AG08396 (cell line): ENCODE results near the gene UGT1A1.
"Not testable (repeated sequence)": the region's sequence is repeated elsewhere in the genome, so short reads cannot be mapped to it uniquely, and the experiment has no call there.

Experiments used
- DNase-seq: peaks from one replicate; pipeline ENCODE4 v3.0.0; 2012; ENCODE audit warnings: low spot score, mixed read lengths

The UGT1A1 gene

DNA sequence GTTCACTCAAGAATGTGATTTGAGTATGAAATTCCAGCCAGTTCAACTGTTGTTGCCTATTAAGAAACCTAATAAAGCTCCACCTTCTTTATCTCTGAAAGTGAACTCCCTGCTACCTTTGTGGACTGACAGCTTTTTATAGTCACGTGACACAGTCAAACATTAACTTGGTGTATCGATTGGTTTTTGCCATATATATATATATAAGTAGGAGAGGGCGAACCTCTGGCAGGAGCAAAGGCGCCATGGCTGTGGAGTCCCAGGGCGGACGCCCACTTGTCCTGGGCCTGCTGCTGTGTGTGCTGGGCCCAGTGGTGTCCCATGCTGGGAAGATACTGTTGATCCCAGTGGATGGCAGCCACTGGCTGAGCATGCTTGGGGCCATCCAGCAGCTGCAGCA, at the start of gene UGT1A1:
TSS of gene UGT1A1 (plus strand) at position 228 of the 400 bp plus-strand sequence. CDS start at position 246, 18 bp downstream.
- DNase-seq = no peak

DNA sequence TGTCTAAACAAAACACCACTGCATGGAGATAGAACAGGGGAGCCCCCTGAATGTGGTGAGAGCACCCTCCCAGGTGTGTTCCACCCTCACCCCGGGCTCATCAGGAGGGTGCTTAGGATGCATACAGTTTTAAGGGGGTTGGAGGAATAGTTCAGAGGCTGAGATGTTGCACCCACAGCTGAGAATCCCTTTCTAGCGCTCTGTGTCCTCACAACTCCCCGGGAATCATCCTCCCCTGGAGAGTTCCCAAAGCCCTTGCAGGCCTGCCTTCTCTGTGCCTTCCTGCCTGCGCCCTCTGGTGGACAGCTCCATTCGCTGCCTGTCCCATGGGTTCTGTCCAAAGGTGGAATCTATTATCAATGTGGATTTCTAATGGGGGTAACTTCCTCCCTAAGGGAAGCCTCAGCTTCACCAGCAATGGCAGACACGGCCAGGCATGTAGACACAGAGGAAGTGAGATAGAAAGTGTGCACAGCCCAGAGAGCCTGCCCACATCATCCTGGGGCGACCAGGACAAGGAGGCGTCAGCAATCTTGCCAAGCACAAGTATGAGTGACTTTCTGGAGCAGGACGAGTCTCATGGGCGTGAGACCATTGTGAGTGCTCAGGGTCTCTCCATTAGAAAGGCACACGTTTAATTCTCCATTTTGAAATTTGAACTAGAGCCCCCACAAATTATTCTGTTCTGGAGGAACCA, 48.6 kb upstream of the UGT1A1 start:
- peak; percentile 79 for DNase-seq

DNA sequence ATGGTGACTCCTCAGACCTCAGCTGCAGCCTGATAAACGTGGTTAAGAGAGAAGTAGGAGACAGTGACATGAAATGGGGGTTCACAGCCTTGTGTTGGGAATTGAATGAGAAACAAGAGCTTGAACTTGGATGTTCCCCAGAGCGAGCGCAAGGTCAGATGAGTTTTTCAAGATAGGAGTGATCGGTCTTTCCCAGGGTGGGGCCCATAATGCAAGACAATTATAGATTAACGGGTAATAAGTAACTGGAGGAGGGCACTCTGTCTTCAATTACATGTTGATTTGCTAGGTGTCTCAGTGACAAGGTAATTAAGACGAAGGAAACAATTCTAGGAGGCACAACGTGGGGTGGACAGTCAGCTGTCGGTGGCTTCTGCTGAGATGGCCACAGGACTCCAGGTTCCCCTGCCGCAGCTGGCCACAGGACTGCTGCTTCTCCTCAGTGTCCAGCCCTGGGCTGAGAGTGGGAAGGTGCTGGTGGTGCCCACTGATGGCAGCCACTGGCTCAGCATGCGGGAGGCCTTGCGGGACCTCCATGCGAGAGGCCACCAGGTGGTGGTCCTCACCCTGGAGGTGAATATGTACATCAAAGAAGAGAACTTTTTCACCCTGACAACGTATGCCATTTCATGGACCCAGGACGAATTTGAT, 47.3 kb upstream of the UGT1A1 start, which contains the start of gene UGT1A5:
TSS of gene UGT1A5 (plus strand) at position 297 of the 651 bp plus-strand sequence. CDS start at position 382, 85 bp downstream.
- no peak for DNase-seq

DNA sequence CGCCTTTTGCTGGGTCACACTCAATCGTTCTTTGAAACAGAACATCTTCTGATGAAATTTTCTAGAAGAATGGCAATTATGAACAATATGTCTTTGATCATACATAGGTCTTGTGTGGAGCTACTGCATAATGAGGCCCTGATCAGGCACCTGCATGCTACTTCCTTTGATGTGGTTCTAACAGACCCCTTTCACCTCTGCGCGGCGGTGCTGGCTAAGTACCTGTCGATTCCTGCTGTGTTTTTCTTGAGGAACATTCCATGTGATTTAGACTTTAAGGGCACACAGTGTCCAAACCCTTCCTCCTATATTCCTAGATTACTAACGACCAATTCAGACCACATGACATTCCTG, 46.8 kb upstream of the UGT1A1 start:
- DNase-seq = no peak

DNA sequence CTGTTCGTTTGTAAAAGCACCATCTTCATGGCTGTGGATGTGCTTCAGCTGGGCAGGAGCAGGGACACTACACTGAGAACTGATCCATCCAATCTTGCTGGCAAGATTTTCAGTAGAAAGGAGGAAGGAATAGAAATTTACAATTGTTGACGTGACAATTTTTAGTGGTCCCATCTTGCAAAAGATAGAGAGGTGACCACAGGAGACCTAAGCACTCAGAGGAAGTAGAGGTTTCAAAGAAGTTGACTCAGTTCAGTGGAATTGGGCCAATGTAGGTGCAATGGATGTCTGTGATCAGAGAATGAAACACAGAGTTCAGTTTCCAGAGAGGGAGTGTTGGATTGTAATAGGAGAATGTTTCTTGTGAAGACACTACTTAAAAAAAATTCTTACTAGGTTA, 45.9 kb upstream of the UGT1A1 start:
- no peak for DNase-seq

DNA sequence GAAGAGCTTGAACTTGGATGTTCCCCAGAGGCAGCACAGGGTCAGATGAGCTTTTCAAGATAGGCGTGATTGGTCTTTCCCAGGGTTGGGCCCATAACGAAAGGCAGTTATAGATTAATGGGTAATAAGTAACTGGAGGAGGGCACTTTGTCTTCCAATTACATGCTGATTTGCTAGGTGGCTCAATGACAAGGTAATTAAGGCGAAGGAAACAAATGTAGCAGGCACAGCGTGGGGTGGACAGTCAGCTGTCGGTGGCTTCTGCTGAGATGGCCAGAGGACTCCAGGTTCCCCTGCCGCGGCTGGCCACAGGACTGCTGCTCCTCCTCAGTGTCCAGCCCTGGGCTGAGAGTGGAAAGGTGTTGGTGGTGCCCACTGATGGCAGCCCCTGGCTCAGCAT, 41.5 kb upstream of the UGT1A1 start, which contains the start of gene UGT1A4:
TSS of gene UGT1A4 (plus strand) at position 185 of the 400 bp plus-strand sequence. CDS start at position 270, 85 bp downstream.
- no peak for DNase-seq

DNA sequence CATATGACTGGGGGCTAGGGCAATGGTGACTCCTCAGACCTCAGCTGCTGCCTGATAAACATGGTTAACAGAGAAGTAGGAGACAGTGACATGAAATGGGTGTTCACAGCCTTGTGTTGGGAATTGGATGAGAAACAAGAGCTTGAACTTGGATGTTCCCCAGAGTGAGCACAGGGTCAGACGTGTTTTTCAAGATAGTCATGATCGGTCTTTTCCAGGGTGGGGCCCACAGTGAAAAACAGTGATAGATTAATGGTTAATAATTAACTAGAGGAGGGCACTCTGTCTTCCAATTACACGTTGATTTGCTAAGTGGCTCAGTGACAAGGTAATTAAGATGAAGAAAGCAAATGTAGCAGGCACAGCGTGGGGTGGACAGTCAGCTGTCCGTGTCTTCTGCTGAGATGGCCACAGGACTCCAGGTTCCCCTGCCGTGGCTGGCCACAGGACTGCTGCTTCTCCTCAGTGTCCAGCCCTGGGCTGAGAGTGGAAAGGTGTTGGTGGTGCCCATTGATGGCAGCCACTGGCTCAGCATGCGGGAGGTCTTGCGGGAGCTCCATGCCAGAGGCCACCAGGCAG, 31.3 kb upstream of the UGT1A1 start, which contains the start of gene UGT1A3:
TSS of gene UGT1A3 (plus strand) at position 320 of the 579 bp plus-strand sequence. CDS start at position 405, 85 bp downstream.
- DNase-seq = no peak

DNA sequence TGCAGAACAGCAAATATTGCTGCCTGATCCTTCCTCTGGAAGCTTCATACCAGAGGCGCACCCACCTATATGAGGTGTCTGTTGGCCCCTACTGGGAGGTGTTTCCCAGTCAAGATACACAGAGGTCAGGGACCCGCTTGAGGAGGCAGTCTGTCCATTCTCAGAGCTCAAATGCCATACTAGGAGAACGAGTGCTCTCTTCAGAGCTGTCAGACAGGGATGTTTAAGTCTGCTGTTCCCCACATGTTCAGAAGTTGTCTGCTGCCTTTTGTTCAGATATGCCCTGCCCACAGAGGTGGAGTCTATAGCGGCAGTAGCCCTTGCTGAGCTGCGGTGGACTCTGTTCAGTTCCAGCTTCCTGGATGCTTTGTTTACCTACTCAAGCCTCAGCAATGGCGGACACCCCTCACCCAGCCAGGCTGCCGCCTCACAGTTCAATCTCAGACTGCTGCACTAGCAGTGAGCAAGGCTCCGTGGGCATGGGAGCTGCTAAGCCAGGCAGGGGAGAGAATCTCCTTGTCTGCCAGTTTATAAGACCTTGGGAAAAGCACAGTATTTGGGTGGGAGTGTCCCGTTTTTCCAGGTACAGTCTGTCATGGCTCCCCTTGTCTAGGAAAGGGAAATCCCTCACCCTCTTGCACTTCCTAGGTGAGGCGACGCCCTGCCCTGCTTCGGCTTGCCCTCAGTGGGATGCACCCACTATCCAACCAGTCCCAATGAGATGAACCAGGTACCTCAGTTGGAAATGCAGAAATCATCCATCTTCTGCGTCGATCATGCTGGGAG, 23.0 kb upstream of the UGT1A1 start:
- DNase-seq = not testable (repeated sequence)

DNA sequence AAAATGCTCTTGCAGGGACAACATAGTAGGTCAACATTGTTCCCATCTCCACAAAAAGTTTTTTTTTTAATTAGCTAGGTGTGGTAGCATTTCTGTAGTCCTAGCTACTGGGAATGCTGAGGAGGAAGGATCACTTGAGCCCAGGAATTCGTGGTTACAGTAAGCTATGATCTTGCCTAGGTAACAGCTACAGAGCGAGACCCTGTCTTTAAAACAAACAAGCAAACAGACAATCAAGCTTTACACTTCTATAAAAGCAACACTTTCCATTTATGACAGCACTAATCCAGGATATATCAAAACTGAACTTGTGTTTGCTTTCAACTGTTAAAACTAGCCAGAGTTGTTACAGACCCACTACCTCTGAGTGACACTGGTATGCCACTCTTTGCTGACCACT, 19.2 kb upstream of the UGT1A1 start:
- no peak for DNase-seq

DNA sequence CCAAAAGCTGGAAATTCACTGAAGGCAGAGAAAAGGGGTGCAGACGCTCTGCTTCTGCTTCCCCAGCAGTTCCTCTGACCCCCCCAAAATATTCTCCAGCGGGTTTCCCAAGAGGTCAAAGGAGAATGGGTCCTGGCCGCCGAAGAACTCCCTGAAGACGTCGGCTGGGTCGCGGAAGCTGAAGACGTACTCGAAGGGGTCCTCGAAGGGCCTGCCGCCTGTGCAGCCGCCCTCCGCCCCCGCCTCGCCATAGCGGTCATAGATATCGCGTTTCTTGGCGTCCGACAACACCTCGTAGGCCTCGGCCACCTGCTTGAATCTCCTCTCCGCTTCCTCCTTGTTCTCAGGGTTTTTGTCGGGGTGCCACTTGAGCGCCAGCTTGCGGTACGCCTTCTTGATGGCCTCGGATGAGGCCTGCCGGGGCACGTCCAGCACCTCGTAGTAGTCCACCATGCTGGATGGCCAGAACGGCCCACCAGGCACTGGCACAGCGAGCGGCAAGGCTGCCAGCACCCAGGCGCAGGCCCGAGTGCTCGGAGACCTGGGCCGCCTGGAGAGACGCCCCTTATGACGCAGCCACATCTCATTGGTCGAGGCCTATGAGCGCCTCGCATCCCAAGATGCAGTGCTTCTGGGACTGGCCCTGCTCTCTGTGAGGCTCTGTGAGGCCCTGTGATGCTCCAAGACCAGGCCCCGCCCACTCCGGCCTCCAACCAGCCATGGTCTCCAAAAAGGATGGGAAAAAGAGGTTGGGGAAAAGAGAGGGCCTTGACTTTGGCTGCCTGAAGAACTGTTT, 16.4 kb upstream of the UGT1A1 start:
- no peak for DNase-seq

DNA sequence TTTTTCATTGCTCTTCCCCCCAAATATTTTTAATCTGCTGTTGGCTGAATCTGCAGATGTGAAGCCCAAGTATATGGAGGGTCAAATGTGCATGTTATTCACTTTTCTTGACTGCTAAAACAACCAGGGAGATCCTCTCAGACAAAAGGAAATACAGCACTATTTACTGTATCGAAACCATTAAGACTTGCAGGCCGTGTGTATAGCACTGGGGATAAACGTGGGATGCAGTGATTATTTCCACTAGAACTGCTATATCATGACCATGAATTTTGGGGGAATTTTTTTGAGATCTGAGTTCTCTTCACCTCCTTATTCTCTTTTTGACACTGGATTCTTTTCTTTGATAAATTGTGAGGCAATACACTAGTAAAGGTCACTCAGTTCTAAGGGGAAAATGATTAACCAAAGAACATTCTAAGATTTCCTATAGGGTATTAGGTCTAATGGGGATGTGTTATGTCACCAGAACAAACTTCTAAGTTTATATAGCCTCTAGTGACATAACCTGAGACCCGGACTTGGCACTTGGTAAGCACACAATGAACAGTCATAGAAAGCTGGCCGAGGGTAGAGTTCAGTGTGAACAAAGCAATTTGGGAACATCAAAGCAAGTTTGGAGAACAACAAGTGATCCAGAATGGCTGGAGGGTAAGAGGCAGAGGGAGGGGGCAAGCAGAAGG, 14.9 kb upstream of the UGT1A1 start:
- DNase-seq = no peak

DNA sequence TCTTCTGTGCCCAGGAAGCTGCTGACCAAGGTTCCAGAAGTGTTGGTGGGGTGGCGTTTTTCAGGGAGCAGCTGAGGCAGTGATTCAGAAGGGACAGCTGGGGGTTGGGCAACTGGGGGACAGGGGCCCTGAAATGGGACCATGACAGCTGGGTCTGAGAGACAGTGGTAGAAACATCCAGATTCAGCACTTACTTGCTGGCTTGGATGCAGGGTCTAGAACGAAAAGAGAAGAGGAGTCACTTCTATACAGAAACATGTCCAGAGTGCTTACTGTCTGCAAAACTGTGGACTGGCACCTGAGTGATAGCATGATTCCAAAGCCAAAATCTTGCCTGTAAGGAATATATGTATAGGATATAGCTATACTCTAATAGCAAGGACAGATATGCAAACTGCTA, 14.2 kb upstream of the UGT1A1 start:
- not testable (repeated sequence) for DNase-seq

DNA sequence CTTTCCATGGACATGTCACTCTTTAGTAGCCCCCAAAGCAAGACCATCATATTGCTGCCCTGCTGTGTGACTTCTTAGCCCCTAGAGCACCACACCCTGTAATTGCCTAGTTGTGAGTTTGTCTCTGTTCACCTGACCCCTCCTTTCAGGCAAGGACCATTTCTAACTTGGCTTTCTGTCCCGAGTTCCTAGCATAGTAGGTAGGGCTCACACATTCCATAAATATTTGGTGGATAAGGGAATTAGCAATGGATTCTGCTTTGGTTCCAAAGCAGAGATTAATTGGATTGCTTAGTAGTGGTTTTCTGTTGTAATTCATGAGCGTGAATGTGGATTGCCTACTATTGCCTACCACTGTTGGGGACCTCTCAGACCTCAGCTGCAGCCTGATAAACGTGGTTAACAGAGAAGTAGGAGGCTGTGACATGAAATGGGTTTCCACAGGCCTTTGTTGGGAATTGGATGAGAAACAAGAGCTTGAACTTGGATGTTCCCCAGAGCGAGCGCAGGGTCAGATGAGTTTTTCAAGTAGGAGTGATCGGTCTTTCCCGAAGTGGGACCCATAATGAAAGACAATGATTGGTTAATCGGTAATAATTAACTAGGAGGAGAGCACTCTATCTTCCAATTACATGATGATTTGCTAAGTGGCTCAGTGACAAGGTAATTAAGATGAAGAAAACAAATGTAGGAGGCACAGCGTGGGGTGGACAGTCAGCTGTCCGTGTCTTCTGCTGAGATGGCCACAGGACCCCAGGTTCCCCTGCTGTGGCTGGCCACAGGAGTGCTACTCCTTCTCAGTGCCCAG, 13.4 kb upstream of the UGT1A1 start:
- no peak for DNase-seq

DNA sequence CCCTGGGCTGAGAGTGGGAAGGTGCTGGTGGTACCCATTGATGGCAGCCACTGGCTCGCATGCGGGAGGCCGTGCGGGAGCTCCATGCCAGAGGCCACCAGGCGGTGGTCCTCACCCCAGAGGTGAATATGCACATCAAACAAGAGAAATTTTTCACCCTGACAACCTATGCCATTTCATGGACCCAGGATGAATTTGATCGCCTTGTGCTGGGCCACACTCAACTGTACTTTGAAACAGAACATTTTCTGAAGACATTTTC, 12.9 kb upstream of the UGT1A1 start:
- DNase-seq = no peak

DNA sequence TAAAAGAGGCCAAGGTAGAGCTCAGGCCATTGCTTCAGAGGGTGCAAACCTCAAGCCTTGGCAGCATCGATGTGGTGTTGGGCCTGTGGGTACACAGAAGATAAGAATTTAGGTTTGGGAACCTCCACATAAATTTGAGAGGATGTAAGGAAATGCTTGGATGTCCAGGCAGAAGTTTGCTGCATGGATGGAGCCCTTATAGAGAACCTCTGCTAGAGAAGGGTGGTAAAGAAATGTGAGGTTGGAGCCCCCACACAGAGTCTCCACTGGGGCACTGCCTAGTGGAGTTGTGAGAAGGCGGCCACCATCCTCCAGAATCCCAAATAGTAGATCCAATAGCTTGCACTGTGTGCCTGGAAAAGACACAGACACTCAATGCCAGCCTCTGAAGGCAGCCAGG, 9.4 kb upstream of the UGT1A1 start:
- not testable (repeated sequence) for DNase-seq

DNA sequence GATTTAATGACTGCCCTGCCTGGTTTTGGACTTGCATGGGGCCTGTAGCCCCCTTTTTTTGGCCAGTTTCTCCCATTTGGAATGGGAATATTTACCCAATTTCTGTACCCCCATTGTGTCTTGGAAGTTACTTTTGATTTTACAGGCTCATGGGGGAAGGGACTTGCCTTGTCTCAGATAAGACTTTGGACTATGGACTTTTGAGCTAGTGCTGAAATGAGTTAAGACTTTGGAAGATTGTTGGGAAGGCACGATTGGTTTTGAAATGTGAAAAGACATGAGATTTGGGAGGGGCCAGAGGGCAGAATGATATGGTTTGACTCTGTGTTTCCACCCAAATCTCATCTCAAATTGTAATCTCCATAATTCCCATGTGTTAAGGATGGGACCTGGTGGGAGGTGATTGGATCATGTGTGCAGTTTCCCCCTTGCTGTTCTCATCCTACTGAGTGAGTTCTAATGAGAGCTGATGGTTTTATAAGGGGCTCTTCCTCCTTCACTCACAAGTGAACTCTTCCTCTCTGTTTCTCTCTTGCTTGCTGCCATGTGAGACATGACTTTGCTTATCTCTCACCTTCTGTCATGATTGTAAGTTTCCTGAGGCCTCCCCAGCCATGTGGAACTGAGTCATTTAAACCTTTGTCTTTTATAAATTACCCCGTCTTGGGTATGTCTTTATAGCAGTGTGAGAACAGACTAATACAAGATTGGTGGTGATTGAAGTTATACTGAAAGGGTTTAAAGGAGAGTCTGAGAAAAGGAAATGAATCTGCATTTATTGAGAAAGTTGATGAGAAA, 8.7 kb upstream of the UGT1A1 start:
- DNase-seq = not testable (repeated sequence)

DNA sequence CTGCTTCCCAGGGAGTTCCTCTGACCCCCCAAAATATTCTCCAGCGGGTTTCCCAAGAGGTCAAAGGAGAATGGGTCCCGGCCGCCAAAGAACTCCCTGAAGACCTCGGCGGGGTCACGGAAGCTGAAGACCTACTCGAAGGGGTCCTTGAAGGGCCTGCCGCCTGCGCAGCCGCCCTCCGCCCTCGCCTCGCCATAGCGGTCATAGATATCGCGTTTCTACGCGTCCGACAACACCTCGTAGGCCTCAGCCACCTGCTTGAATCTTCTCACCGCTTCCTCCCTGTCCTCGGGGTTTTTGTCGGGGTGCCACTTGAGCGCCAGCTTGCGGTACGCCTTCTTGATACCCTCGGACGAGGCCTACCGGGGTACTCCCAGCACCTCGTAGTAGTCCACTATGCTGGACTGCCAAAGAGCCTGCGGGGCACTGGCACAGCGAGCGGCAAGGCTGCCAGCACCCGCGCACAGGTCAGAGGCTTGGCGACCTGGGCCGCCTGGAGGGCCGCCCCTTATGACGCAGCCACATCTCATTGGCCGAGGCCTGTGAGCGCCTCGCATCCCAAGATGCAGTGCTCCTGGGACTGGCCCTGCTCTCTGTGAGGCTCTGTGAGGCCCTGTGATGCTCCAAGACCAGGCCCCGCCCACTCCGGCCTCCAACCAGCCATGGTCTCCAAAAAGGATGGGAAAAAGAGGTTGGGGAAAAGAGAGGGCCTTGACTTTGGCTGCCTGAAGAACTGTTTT, 5.0 kb upstream of the UGT1A1 start:
- DNase-seq = no peak

DNA sequence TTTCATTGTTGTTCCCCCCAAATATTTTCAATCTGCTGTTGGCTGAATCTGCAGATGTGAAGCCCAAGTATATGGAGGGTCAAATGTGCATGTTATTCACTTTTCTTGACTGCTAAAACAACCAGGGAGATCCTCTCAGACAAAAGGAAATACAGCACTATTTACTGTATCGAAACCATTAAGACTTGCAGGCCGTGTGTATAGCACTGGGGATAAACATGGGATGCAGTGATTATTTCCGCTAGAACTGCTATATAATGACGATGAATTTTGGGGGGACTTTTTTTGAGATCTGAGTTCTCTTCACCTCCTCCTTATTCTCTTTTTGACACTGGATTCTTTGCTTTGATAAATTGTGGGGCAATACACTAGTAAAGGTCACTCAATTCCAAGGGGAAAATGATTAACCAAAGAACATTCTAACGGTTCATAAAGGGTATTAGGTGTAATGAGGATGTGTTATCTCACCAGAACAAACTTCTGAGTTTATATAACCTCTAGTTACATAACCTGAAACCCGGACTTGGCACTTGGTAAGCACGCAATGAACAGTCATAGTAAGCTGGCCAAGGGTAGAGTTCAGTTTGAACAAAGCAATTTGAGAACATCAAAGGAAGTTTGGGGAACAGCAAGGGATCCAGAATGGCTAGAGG, 3.5 kb upstream of the UGT1A1 start:
- no peak for DNase-seq
